IMR-90 (cell line): ENCODE measurements around the gene CSH2. TPM values are rescaled to one million over a fixed set of nuclear protein-coding genes. Genes with fewer than 3 reads are reported as not detected.

ENCODE experiments used
- ATAC-seq: fragments of 200-7000 bp; cut with Tn5 transposase; 2 replicates; pipeline ENCODE4 v1.9.1; 2020; ENCODE audit warnings: low read depth, mild to moderate bottlenecking, moderate library complexity
- BruUV-seq: library from RNA; stranded (reverse); fragments of 400-500 nt; replicated peaks from 2 replicates; lab custom pipeline; 2021; lab: Mats Ljungman, UMichigan
- CTCF ChIA-PET: fragments of 300-600 bp; formaldehyde crosslinking; extraction: SDS; loops from one replicate; lab custom pipeline; 2021; ENCODE audit warnings: antibody characterized with exemption; lab: Yijun Ruan, JAX
- POLR2A ChIA-PET: fragments of 300-600 bp; sonication (Branson Sonifier 250); formaldehyde crosslinking; loops from one replicate; lab custom pipeline; 2022; ENCODE audit warnings: antibody characterized with exemption; ENCODE audit not compliant: unreplicated experiment; lab: Charles Lee
- DNase-seq: peaks from one replicate; pipeline ENCODE4 v3.0.0; 2013
- H2AFZ ChIP-seq: replicated peaks from 2 replicates; pipeline ENCODE3; 2013; ENCODE audit warnings: low read length, mild to moderate bottlenecking; ENCODE audit not compliant: poor library complexity
- H2AK5ac ChIP-seq: 2 replicates; pipeline ENCODE4 v1.6.1; 2013; ENCODE audit warnings: low read depth, low read length, inconsistent platforms
- H2AK9ac ChIP-seq: replicated peaks from 2 replicates; pipeline ENCODE3; 2013; ENCODE audit warnings: mild to moderate bottlenecking, low read depth, low read length, moderate library complexity; ENCODE audit not compliant: poor library complexity
- H2BK120ac ChIP-seq: 2 replicates; pipeline ENCODE4 v1.6.1; 2013; ENCODE audit warnings: low read depth, low read length, inconsistent platforms
- H2BK15ac ChIP-seq: 3 replicates; pipeline ENCODE4 v1.6.1; 2013; ENCODE audit warnings: low read depth, low read length, inconsistent platforms
- H2BK20ac ChIP-seq: 2 replicates; pipeline ENCODE4 v1.6.1; 2013; ENCODE audit warnings: low read depth, mild to moderate bottlenecking, inconsistent platforms, low read length, moderate library complexity
- H2BK5ac ChIP-seq: 2 replicates; pipeline ENCODE4 v1.6.1; 2013; ENCODE audit warnings: mild to moderate bottlenecking, low read depth, low read length, inconsistent platforms; ENCODE audit not compliant: poor library complexity, severe bottlenecking
- H3K14ac ChIP-seq: replicated peaks from 2 replicates; pipeline ENCODE4 v1.6.1; 2013; ENCODE audit warnings: low read depth, low read length, inconsistent platforms
- H3K18ac ChIP-seq: 2 replicates; pipeline ENCODE4 v1.6.1; 2013; ENCODE audit warnings: low read depth, low read length, control low read depth
- H3K23ac ChIP-seq: 2 replicates; pipeline ENCODE4 v1.6.1; 2013; ENCODE audit warnings: low read depth, low read length, inconsistent platforms
- H3K27ac ChIP-seq: 2 replicates; pipeline ENCODE4 v1.5.1; 2013; ENCODE audit warnings: mild to moderate bottlenecking, control low read depth, low read length; ENCODE audit not compliant: insufficient read depth
- H3K27me3 ChIP-seq: 2 replicates; pipeline ENCODE4 v1.6.1; 2013; ENCODE audit warnings: low read length; ENCODE audit not compliant: control insufficient read depth, insufficient read depth
- H3K36me3 ChIP-seq: 2 replicates; pipeline ENCODE4 v1.6.1; 2013; ENCODE audit warnings: low read length, mixed read lengths; ENCODE audit not compliant: control insufficient read depth, insufficient read depth
- H3K4ac ChIP-seq: 2 replicates; pipeline ENCODE4 v1.6.1; 2013; ENCODE audit warnings: low read depth, low read length, inconsistent platforms
- H3K4me1 ChIP-seq: 2 replicates; pipeline ENCODE4 v1.6.1; 2013; ENCODE audit warnings: low read length, mixed read lengths; ENCODE audit not compliant: control insufficient read depth, insufficient read depth
- H3K4me2 ChIP-seq: 2 replicates; pipeline ENCODE4 v1.6.1; 2013; ENCODE audit warnings: low read depth, mild to moderate bottlenecking, control low read depth, low read length, moderate library complexity
- H3K4me3 ChIP-seq: 2 replicates; pipeline ENCODE4 v1.5.1; 2013; ENCODE audit warnings: low read depth, mild to moderate bottlenecking, control low read depth, low read length, moderate library complexity; ENCODE audit not compliant: insufficient read depth
- H3K56ac ChIP-seq: 2 replicates; pipeline ENCODE4 v1.6.1; 2013; ENCODE audit warnings: low read length, inconsistent platforms; ENCODE audit not compliant: insufficient read depth; ENCODE audit errors: extremely low read depth
- H3K79me1 ChIP-seq, 2 experiments: 2 replicates each; pipeline ENCODE4 v1.6.1; 2013; ENCODE audit warnings: low read length in 2 of 2, inconsistent platforms in 1 of 2, low read depth in 1 of 2
- H3K9ac ChIP-seq: 2 replicates; pipeline ENCODE4 v1.6.1; 2013; ENCODE audit warnings: low read depth, low read length, control low read depth
- H3K9me1 ChIP-seq: 2 replicates; pipeline ENCODE4 v1.6.1; 2013; ENCODE audit warnings: low read length, inconsistent platforms; ENCODE audit not compliant: insufficient read depth
- H3K9me3 ChIP-seq: 2 replicates; pipeline ENCODE4 v1.6.1; 2013; ENCODE audit warnings: low read length; ENCODE audit not compliant: control insufficient read depth, insufficient read depth
- H4K20me1 ChIP-seq: 2 replicates; pipeline ENCODE4 v1.6.1; 2013; ENCODE audit warnings: low read length, inconsistent platforms; ENCODE audit not compliant: insufficient read depth
- H4K5ac ChIP-seq: 2 replicates; pipeline ENCODE4 v1.6.1; 2013; ENCODE audit warnings: mild to moderate bottlenecking, low read depth, low read length, control low read depth
- H4K8ac ChIP-seq, 2 experiments: 2 replicates each; pipeline ENCODE4 v1.6.1; 2013; ENCODE audit warnings: low read depth in 2 of 2, low read length in 2 of 2, control low read depth in 1 of 2, inconsistent platforms in 1 of 2
- H4K91ac ChIP-seq: 2 replicates; pipeline ENCODE4 v1.6.1; 2013; ENCODE audit warnings: low read depth, low read length, inconsistent platforms; ENCODE audit not compliant: insufficient read depth
- BHLHE40 ChIP-seq: fragments of 150-350 bp; IDR thresholded peaks from 2 replicates; pipeline ENCODE4 v1.6.1; 2016; ENCODE audit warnings: mild to moderate bottlenecking, low read depth, low read length
- CEBPB ChIP-seq: IDR thresholded peaks from 2 replicates; pipeline ENCODE4 v1.6.1; 2012; ENCODE audit warnings: low read depth, low read length, improper control_type of control experiment
- CHD1 ChIP-seq: IDR thresholded peaks from 2 replicates; pipeline ENCODE4 v1.6.1; 2012; ENCODE audit warnings: low read depth, low read length, improper control_type of control experiment
- FOS ChIP-seq: fragments of 150-350 bp; IDR thresholded peaks from 2 replicates; pipeline ENCODE4 v1.6.1; 2016; ENCODE audit warnings: low read depth, low read length
- MXI1 ChIP-seq: IDR thresholded peaks from 2 replicates; pipeline ENCODE4 v1.6.1; 2012; ENCODE audit warnings: low read depth, mild to moderate bottlenecking, low read length, moderate library complexity, borderline replicate concordance
- POLR2A ChIP-seq: IDR thresholded peaks from 2 replicates; pipeline ENCODE4 v1.6.1; 2012; ENCODE audit warnings: mild to moderate bottlenecking, low read depth, low read length
- RAD21 ChIP-seq: IDR thresholded peaks from 2 replicates; pipeline ENCODE4 v1.6.1; 2012; ENCODE audit warnings: low read length, improper control_type of control experiment
- RCOR1 ChIP-seq: IDR thresholded peaks from 2 replicates; pipeline ENCODE4 v1.6.1; 2012; ENCODE audit warnings: mild to moderate bottlenecking, low read length, improper control_type of control experiment; ENCODE audit not compliant: insufficient replicate concordance
- RFX5 ChIP-seq: IDR thresholded peaks from 2 replicates; pipeline ENCODE4 v1.8.0; 2012; ENCODE audit warnings: low read depth, mild to moderate bottlenecking, low read length, moderate library complexity
- WGBS, 2 experiments: methylation state at CpG; one replicate each; pipeline versions ENCODE4 v1.1.5 to v1.1.7; 2013; ENCODE audit warnings: missing lambda C conversion rate in 2 of 2; ENCODE audit not compliant: insufficient read length in 1 of 2; ENCODE audit errors: extremely low coverage in 2 of 2; 5-methylcytosine and 5-hydroxymethylcytosine counted together
- dilution Hi-C: fragments of 300-500 bp; cut with HindIII; formaldehyde crosslinking; loops from one replicate; pipeline ENCODE4 v1.14.3; 2018; ENCODE audit warnings: low sequenced_read_pairs; ENCODE audit not compliant: unreplicated experiment
- in situ Hi-C: fragments of 300-500 bp; cut with MboI; formaldehyde crosslinking; loops from 3 replicates; pipeline ENCODE4 v1.14.3; 2019; ENCODE audit warnings: low sequenced_read_pairs, inconsistent platforms, mixed read lengths
- intact Hi-C: fragments of 100-400 bp; cut with micrococcal nuclease; formaldehyde crosslinking; loops from 2 replicates; pipeline ENCODE4 v1.10.0; 2022
- polyA plus RNA-seq, 3 experiments: library from polyadenylated mRNA; depleted of rRNA; stranded (reverse); fragments of >200 nt; gene quantifications; 2 replicates each; pipeline ENCODE4 v1.2.3, GENCODE V29; 2012; ENCODE audit warnings: low replicate concordance in 1 of 3
- total RNA-seq: library from RNA; depleted of rRNA; stranded (reverse); fragments of >200 nt; gene quantifications from 2 replicates; pipeline ENCODE4 v1.2.3, GENCODE V29; 2012
- TF ChIP-seq, protein P1 (sequence below): fragments of 150-350 bp; IDR thresholded peaks from 2 replicates; pipeline ENCODE4 v1.6.1; 2017; ENCODE audit warnings: mild to moderate bottlenecking, antibody characterized with exemption, low read length, low read depth
- TF ChIP-seq, protein P2 (sequence below): conservative IDR thresholded peaks from 2 replicates; pipeline ENCODE4 v1.5.1; 2012; ENCODE audit warnings: mild to moderate bottlenecking, low read depth, low read length, improper control_type of control experiment

CSH2 gene
- total and polyA plus RNA-seq, 2 of the 4 experiments (the other 2 are of a cell fraction), result not detected

GRCh38 chr17:63848834-63849689 lies 24.4 kb downstream of the CSH2 start:
- WGBS, 2 experiments, result 30% methylated on average over 73 of the region's 82 CpGs; no CpG with 5 or more reads in 1 of the 2 experiments

More at GRCh38 chr17:63848834-63849689, 24.4 kb downstream of the CSH2 start:
- dilution Hi-C loops (no loop called here), in situ Hi-C loops (no loop called here), intact Hi-C loops (no loop called here)
- Histone ChIP-seq H3K27me3 (peaks cover 6% of the 10 kb centered on the region; the same call in 1 of the 2 replicates), H4K8ac (peak overlapping the region; percentile 98 to 99), H3K4me1 (no peaks in the 10 kb centered on the region), H4K20me1 (no peaks in the 10 kb centered on the region), H2BK20ac (no peak overlapping the region), H2AK9ac (peak overlapping the region; percentile 1), H3K18ac (peak overlapping the region; percentile 81), H4K5ac (peak overlapping the region; percentile 92), H2AFZ (peak overlapping the region; percentile 87), H3K9me3 (0 out of 2 replicates have a peak, but pooled peaks cover 3% of the 10 kb centered on the region), H3K23ac (peak overlapping the region; percentile 20; the same call in 1 of the 2 replicates), H3K56ac (0 out of 2 replicates have a peak overlapping the region, but pooled peaks have one; percentile 45), H3K27ac (no peak overlapping the region), H3K4ac (peak overlapping the region; percentile 59; the same call in 1 of the 2 replicates), H2BK120ac (peak overlapping the region; percentile 83), H3K4me2 (peak overlapping the region; percentile 88), H3K9me1 (no peaks in the 10 kb centered on the region), H3K14ac (no peak overlapping the region), H3K36me3 (no peaks in the 10 kb centered on the region), H4K91ac (peak overlapping the region; percentile 86), H2BK5ac (no peak overlapping the region), H2BK15ac (peak overlapping the region; percentile 67; the same call in 1 of the 3 replicates), H3K79me1 (no peaks in the 10 kb centered on the region), H3K4me3 (peak overlapping the region; percentile 33), H2AK5ac (no peak overlapping the region), H3K9ac (peak overlapping the region; percentile 53; the same call in 1 of the 2 replicates)
- CTCF ChIA-PET, result interaction anchor here (0.6 to 1.0 kb wide), 4 partner anchors 11 to 126 kb away, joined by 3 to 6 read pairs (median 3); no protein-coding TSS in a partner anchor
- TF ChIP-seq RAD21 (no peak), BHLHE40 (peak; percentile 95), RFX5 (peak; percentile 97), MXI1 (no peak), CHD1 (peak; percentile 41; the same call in 1 of the 2 replicates), POLR2A (no peak), CEBPB (no peak), FOS (no peak), RCOR1 (peak; percentile 32)
- TF ChIP-seq, protein P1, sequence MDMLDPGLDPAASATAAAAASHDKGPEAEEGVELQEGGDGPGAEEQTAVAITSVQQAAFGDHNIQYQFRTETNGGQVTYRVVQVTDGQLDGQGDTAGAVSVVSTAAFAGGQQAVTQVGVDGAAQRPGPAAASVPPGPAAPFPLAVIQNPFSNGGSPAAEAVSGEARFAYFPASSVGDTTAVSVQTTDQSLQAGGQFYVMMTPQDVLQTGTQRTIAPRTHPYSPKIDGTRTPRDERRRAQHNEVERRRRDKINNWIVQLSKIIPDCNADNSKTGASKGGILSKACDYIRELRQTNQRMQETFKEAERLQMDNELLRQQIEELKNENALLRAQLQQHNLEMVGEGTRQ, result peak; percentile 89
- TF ChIP-seq, protein P2, sequence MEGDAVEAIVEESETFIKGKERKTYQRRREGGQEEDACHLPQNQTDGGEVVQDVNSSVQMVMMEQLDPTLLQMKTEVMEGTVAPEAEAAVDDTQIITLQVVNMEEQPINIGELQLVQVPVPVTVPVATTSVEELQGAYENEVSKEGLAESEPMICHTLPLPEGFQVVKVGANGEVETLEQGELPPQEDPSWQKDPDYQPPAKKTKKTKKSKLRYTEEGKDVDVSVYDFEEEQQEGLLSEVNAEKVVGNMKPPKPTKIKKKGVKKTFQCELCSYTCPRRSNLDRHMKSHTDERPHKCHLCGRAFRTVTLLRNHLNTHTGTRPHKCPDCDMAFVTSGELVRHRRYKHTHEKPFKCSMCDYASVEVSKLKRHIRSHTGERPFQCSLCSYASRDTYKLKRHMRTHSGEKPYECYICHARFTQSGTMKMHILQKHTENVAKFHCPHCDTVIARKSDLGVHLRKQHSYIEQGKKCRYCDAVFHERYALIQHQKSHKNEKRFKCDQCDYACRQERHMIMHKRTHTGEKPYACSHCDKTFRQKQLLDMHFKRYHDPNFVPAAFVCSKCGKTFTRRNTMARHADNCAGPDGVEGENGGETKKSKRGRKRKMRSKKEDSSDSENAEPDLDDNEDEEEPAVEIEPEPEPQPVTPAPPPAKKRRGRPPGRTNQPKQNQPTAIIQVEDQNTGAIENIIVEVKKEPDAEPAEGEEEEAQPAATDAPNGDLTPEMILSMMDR, result peak; percentile 60
- DNase-seq, result peak; percentile 80
- BruUV-seq, result no TSS peak
- POLR2A ChIA-PET, result no interaction called here
- peak; percentile 99 for ATAC-seq
